EH (cell line): ENCODE measurements around the gene COMMD3.
"Not testable (repeated sequence)": the region's sequence is repeated elsewhere in the genome, so short reads cannot be mapped to it uniquely, and the experiment has no call there.

Source experiments
- DNase-seq: peaks from one replicate; pipeline ENCODE4 v3.0.0-alpha.2; 2015; ENCODE audit warnings: low read depth

COMMD3 gene

DNA sequence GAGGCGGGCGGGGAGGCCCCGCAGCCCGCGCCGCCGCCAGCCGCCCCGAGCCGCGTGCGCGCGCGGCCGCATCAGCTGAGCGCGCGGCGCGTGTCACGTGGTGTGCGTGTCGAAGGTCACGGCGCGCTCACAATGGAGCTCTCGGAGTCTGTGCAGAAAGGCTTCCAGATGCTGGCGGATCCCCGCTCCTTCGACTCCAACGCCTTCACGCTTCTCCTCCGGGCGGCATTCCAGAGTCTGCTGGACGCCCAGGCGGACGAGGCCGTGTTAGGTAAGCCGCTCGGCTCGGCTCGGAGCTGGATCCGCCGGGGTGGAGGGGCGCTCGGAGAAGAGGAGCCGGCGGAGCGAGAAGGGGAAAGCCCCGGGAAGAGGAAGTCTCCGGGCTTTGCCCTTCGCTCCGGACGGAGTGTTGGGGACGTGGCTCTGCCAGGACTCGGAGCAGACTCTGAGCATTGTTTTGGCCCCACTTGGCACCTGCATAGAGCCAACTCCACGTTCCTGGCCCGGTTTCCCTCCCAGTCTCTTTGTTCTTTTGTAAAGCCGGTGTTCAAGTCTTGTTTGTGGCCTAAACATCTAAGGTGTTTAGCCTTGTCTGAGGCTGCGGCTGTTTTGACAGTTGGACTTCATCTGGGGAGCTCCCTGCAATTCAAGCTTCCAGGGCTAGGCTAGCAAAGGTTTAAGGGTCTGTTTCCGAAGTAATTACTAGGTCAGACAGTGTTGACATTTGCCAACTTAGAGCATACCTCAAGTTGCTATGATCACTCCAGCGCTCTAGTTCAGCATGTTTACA, at the start of gene COMMD3:
Gene COMMD3, plus strand, starts transcription at position 103 of the 790 bp plus-strand sequence. Its CDS starts 30 bp downstream, at position 133.
- DNase-seq, result peak; percentile 88

DNA sequence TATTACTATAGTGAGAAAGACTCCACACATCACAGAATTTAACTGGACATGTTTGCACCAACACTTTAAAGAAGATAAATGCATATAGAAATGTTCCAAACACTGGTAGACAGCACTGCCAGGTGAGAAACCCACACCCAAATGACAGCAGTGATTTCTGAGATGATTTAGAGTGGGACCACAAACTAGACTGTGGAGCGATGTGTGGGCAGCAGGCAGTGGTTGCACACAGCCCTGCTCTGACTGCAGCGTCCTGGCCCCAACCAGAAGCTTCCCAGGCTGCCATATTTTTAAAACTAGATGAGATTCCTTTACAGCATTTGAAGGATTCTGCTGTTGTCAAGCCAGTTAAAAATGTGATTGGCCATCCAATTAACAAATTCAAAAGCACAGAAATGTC, 47.7 kb upstream of the COMMD3 start:
- no peak for DNase-seq

DNA sequence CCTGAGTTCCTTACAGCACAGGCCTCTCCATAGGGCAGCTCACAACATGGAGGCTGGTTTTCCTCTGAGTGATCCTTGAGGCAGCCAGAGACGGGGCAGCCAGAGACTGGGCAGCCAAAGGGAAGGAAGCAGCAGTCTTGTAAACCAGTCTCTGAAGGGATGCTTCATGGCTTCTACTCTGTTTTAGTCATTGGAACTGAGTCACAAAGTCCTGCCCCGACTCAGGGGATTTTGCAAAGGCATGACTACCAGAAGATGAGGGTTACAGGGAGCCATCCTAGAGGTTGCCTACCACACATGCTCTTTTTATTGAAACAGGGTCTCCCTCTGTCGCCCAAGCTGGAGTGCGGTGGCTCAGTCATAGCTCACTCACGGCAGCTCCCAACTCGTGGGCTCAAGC, 44.4 kb upstream of the COMMD3 start:
- DNase-seq, result no peak

DNA sequence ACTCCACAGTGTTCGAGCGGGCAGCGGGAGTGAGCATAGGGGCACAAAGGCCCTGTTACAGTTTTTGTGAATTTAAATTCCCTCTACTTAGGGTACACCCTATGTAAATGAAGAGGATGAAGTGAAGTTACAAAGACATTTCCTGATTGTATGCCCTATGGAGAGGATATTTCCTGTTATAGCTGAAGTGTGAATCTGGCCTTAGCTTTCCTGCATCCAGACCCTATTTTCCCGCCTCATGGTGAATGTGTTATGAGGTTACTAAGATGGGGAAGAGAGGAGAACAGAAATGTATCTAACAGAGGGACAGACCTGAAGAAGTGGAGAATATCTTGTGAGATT, 37.8 kb upstream of the COMMD3 start:
- no peak for DNase-seq

DNA sequence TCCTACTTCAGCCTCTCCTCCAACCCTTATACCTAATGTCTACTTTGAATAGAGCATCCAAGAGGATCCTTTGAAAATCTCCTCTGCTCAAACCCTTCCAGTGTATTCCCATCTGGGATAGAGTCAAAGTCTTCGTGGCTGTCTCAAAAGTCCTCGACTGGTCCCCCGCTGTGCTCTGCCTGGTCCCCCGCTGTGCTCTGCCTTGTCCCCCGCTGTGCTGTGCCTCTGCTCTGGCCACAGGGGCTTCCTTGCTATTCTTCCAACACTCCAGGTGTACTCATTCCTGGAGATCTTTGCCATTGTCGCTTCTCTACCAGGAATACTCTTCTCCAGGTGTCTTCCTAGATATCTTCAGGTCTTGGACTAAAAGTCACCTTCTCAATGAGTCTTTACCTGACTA, 36.1 kb upstream of the COMMD3 start:
- no peak for DNase-seq

DNA sequence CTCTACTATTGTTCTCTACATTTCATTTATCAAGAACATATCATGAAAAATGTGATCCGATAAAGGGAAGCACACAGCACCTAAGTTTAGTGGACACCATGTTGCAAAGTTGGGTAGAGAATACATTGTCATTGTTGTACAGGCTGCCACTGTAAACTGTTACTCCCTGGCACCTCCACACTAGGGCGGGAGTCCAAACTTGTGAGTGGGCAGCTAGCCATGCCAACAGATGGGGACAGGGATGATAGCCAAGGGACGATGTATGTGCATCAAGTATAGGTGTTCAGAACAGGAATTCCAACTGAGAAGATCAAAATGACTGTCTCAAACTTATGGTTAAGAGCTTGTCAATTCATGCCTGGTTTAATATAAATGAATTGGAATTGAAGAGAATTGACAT, 31.1 kb upstream of the COMMD3 start:
- no peak for DNase-seq

DNA sequence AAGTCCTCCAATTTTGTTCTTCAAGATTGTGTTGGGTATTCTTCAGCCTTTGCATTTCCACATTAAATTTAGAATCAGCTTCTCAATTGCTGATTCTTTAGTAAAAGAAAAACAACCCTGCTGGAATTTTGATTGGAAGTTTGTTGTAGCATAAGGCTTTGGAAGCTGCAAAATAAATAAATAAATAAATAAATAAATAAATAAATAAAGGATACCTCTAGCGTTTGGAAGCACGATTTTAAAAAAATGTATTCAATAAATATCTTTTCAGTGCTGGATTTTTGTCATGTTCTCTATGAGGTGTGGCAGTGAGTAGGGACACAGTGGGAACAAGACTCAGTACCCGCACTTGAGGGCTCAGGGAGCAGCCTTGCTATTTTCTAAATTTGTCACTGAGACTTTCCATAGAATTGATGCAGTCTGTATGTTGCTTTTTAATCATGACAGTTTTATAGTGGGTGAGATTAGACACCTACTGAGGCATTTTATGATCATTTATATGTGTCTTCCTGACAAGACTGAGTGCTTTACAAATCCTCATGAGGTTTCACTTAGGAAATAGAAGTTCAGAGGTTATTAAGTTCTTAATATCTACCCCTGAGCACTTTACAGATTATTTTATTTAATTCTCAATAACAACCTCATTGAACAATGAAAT, 22.3 kb upstream of the COMMD3 start:
- no peak for DNase-seq

DNA sequence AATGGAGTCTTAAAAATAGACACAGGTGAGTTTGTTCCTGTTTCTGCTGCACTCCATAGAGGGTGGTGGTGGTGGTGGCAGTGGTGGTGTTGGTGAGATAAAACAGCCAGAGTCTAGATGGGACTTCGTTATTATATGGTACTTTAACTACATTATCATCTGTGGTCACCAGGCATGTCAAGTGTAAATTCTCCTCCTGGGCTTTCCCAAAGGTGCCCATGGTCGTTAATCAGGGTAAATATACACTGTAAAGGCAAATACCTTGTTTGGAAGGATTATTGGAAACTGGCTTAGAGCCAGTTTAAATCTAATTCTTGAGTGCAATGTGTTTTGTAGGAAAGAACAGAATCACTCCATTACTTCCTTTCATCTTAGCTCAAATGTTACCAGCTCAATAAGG, 21.5 kb upstream of the COMMD3 start:
- no peak for DNase-seq

DNA sequence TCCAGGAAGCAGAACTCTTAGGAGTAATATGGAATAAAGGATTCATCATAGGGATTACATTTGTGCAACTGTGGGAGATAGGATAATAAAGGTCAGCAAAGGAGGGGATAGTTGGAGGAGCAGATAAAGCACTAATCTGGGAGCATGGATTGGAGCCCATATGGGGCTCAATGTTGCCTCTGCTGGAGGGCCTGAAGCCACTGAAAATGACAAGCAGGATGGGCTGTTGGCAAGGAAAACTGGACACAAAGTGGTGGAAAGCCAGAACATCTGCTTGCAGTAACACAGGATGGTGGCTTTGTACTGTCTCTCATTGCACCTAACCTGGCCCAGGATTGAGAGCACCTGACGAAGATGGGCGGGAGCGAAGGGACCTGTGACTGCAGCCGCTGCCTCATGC, 15.0 kb upstream of the COMMD3 start:
- DNase-seq, result no peak

DNA sequence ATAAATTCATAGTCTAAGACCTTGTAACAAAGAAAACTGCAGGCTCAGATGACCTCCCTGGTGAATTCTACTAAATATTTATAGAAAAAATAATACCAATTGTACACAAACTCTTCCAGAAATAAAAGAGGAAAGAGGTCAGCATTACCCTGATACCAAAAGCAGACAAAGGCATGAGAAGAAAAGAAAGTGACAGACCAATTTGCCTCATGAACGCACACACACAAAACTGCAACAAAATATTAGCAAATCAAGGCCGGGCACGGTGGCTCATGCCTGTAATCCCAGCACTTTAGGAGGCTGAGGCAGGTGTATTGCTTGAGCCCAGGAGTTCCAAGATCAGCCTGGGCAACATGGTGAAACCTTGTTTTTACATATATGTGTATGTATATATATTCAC, 12.7 kb upstream of the COMMD3 start:
- no peak for DNase-seq

DNA sequence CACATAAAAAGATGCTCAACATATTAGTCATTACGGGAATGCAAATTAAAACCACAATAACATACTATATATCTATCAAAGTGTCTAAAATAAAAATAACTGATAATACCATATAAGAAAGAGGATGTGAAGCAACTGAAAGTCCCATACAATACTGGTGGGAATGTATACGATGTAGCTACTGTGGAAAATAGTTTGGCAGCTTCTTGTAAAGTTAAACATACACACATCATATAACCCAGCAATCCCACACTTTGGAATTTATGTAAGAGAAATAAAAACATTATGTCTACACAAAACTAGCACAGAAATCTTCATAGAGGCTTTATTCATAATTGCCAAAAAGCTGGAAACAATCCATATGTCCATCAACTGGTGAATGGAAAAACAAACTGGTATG, 10.5 kb upstream of the COMMD3 start:
- DNase-seq, result peak; percentile 32

DNA sequence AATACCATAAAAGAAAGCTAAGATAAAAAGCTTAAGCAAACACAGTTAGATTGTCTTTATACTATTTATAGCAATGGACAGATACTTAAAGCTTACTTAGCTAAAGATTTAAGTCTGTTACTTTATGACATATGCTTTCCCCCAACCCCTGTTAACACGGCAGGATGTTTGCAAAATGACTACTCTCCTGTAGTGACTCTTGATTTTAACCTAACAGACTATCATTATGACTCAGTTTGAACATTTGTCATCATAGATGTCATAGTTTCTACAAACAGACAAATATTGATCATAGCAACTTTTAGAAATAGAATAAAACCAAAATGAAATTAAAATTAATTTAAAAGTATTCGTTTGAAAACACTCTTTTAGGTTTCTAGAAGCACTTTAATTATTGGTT, 7.8 kb upstream of the COMMD3 start:
- DNase-seq, result peak; percentile 44

DNA sequence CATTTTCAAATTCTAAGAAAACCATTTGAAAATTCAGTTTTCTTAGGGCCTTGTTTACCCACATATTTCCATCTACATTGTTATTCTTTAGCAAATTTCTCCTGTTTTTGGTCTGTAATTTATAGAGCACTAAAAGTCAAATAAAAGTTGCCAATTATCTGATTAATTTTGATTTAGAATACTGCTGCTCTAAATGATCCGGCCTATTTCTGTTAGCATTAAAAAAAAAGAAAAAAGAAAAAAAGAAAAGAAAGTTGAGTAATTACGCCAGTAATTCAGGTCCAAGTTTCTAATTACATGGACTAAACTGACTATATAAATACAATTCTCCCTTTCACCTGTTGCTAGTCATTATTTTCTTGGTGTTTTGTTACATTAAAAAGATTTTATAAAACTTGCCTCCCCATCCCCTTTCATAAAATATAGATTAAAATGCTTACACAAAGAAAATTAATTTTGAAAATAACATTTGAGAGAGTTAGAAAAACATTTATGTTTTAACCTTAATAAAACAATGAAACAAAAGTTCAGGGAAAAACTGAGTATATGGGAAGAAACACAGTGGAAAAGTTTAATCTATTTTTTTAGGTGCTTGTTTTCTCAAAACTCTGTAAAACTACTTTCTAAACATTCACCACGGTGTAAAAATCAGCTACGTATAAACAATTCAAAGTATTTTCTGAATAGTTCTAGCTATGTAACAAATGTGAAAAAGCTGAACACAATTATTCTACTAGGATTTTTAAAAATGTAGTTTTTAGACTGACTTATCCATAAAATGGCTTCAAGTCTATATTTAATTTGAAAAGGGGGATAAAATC, 6.8 kb upstream of the COMMD3 start:
- no peak for DNase-seq

DNA sequence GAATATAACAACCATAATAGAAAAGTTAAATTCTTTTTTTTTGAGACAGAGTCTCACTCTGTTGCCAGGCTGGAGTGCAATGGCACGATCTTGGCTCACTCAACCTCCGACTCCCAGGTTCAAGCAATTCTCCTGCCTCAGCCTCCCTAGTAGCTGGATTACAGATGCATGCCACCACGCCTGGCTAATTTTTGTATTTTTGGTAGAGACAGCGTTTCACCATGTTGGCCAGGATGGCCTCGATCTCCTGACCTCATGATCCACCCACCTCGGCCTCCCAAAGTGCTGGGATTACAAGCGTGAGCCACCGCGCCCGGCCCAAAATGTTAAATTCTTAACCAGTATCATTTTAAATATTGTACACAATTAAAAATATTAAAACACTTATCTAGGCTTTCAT, 6.2 kb upstream of the COMMD3 start:
- not testable (repeated sequence) for DNase-seq

DNA sequence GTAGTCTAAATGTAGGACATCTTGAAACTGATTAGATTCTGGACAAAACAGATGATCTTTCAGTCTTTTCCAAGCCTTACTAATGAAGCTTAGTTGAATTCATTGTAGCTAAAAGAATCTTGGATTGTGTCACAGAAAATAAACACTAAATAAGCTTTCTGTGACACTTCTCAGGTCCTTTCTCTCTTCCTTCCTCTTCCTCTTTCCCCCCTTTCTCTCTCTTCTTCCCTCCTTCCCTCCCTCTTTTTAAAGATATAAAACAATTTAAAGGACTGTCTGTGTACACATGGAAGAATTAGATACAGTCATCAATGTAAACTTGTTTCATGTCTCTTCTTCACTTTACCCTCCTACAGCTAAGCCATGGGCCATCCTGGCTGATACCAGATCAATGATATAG, 5.3 kb upstream of the COMMD3 start:
- DNase-seq, result no peak

DNA sequence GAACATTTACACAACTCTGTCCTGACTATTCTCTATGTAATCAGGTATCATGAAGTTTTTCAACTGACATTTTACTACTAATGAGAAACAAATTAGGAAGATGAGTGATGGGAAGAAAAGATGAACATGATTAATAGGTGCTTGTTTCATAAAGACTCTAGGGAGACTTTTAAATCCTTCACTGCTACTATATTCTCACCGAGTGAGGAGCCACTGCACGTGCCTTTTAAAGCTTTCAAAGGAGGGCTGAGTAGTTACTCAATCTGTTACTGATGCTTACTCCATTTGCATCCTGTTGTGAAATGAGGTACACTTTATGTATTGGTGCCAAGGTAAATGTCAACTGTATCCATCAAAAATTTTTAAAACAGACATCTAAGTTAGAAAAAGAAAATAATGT, 1.3 kb upstream of the COMMD3 start:
- DNase-seq, result no peak

DNA sequence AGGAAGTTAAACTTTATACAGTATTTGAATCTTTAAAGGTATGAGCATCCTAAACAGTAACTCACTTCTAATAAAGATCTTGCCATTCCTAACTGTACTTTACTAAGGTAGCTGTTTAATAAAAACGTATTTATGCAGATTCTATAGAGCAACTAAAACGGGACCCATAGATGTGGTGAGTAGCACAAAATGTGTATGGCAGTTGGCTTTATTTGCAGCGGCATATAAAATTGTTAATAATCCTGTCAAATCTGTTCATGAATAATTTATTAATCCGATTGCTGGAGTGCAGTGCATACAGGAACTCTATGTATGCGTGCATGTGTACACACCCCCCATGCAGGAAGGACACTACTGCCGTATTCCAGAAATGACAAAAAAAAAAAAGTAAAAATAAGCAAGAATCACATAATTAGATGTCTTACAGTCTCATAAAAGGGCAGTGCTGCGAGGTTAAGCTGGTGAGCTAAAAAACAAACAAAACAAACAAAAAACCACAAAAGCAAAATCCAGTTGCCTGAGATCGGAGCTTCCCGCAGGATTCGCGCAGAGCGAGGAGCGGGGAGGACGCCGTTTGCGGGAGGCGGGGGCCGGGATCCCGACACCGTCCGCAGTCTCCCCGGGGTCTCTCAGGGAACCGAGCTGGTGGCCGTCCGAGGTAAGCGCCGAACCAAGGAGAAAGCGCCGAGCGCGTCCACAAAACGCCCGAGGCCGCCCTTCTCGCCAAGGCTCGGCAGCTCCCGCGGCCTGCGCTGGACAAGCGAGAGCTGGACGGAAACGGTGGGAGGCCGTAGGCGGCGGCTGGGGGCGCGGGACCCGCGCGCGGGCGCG, 518 bp upstream of the COMMD3 start:
- DNase-seq, result no peak

DNA sequence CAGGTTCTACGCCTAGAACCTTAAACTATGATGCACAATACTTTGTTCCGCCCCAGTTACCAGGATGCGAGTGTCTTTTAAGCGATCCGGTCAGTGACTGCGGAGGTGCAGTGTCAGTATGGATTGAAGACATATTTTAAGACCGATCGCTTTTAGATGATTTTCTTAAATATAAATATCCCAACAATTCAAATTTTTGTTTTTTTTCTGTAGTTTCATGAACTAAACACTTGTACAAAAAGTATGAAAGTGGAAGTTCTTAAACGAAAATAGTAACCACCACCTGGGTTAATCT, 835 bp downstream of the COMMD3 start:
- peak; percentile 33 for DNase-seq

DNA sequence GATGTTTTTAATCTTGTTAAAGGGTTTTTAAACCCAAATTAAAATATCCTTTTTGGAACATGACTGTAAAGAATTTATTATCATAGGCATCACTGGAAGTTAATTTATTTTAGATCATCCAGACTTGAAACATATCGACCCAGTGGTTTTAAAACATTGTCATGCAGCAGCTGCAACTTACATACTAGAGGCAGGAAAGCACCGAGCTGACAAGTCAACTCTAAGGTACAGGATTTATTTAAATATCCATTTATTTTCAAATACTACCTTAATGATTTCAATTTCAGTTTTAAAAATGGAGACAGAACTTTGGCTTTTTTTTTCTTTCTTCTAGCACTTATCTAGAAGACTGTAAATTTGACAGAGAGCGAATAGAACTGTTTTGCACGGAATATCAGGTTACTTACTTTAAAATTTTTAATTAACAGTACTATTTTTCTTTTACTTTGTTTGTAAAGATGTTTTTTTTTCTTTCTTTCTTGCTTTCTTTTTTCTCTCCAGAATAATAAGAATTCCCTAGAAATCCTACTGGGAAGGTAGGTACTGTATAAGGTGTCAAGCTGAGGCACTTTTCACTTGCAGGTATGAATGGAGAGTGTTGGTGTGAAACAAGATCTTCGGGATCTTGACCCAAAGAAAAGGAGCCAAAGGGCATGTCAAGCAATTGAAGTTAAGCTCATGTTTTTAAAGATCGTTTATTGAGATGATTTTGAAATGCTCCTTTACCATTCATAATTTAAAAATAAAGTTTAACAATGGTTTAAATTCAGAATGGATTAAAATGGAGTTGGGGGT, 1.8 kb downstream of the COMMD3 start:
- no peak for DNase-seq

DNA sequence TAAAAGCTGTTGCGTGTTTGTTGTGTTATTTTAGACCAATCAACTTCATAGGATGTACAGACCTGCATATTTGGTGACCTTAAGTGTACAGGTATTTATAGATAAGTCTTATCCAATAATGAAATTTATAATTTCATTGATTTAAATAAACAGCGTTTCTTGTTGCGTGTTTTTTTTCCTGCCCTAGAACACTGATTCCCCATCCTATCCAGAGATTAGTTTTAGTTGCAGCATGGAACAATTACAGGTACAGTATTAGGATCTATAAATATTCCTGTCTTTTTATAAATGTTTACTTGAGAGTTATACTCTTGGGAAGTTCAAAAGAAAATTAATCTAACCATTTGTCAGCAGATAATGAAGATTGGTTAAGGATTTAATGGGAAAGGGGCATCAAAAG, 2.6 kb downstream of the COMMD3 start:
- no peak for DNase-seq

DNA sequence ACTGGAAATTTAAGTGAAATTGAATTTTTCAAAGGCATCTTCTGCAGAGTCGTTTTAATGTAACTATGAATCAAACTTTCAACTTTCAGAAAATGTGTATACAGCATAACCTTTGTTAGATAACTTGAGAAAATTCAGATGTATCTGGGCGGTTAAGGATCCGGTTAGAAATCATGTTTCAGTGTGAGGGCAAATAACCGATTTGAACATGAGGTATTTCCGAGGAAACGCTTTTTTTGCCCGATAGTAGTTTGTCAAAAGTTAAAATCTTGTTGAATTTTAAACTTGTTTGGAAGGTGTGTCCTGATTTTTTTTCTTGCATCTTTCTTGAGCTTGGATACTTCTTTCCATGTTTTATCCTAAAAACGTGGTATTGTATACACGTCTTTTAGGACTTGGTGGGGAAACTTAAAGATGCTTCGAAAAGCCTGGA, 3.4 kb downstream of the COMMD3 start:
- no peak for DNase-seq
